ENCODE data around the gene MANSC4. TPM values are rescaled to one million over a fixed set of nuclear protein-coding genes. Genes with fewer than 3 reads are reported as not detected.

The MANSC4 gene
- total and polyA plus RNA-seq, 9 of the 15 experiments (the other 6 are each of a cell fraction or from before 2014, with no cell fraction given) = not detected

- TF ChIP-seq ZHX1 (conservative IDR thresholded peaks at IDR 0.05; ENCODE audit: low read length) (no peak), STAT6 (CRISPR knock-in tag; IDR thresholded peaks at IDR 0.05) (no peak), CBX2 (IDR thresholded peaks at IDR 0.05; ENCODE audit: insufficient read depth, low read length, poor library complexity, severe bottlenecking) (no peak), CTBP1 (IDR thresholded peaks at IDR 0.05; ENCODE audit: borderline replicate concordance) (peak; percentile 69; the same call in 1 of the 2 replicates), EGR1 (conservative IDR thresholded peaks at IDR 0.05) (no peak), TAF15 (IDR thresholded peaks at IDR 0.05; ENCODE audit: low read depth, low read length) (no peak), MTA2 (IDR thresholded peaks at IDR 0.05; ENCODE audit: low read depth) (no peak), NBN (IDR thresholded peaks at IDR 0.05; ENCODE audit: low read depth) (peak; percentile 35; the same call in 1 of the 2 replicates), ZZZ3 (IDR thresholded peaks at IDR 0.05) (no peak), BRD9 (IDR thresholded peaks at IDR 0.05; ENCODE audit: low read depth, partially characterized antibody) (no peak), THRA (IDR thresholded peaks at IDR 0.05) (no peak), ZNF41 (CRISPR knock-in tag; conservative IDR thresholded peaks at IDR 0.05) (no peak), THAP12 (CRISPR knock-in tag; IDR thresholded peaks at IDR 0.05) (no peak), ADNP (tag; IDR thresholded peaks at IDR 0.05) (peak; percentile 39; the same call in 1 of the 2 replicates), MBD2 (IDR thresholded peaks at IDR 0.05; ENCODE audit: borderline replicate concordance, low read depth) (no peak), TCF7L2 (IDR thresholded peaks at IDR 0.05; ENCODE audit: low read depth, low read length) (no peak), ZNF121 (CRISPR knock-in tag; conservative IDR thresholded peaks at IDR 0.05) (no peak), ILK (tag; IDR thresholded peaks at IDR 0.05; ENCODE audit: borderline replicate concordance, low read depth) (no peak)
- TF ChIP-seq, protein P1, sequence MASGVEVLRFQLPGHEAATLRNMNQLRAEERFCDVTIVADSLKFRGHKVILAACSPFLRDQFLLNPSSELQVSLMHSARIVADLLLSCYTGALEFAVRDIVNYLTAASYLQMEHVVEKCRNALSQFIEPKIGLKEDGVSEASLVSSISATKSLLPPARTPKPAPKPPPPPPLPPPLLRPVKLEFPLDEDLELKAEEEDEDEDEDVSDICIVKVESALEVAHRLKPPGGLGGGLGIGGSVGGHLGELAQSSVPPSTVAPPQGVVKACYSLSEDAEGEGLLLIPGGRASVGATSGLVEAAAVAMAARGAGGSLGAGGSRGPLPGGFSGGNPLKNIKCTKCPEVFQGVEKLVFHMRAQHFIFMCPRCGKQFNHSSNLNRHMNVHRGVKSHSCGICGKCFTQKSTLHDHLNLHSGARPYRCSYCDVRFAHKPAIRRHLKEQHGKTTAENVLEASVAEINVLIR (CRISPR knock-in tag; IDR thresholded peaks at IDR 0.05) = no peak
Measured at GRCh38 chr12:27790179-27790578, 10.1 kb upstream of the MANSC4 start (continued).

All from K562 (cell line).